ENCODE measurements around the gene CNOT6L. TPM values are rescaled to one million over a fixed set of nuclear protein-coding genes. Genes with fewer than 3 reads are reported as not detected.

Gene CNOT6L
- total RNA-seq, 1 experiment from 2014 or later, result 29.4 TPM

- CTCF ChIA-PET, result no interaction called here
These were observed 104.7 kb downstream of the CNOT6L start for GRCh38 chr4:77714514-77714913.

GRCh38 chr4:77713884-77714283, 105.3 kb downstream of the CNOT6L start:
- H4K20me1 ChIP-seq (ENCODE audit: insufficient read depth), result no peaks in the 10 kb centered on the region
- no peak overlapping the region for H3K4me2 ChIP-seq (ENCODE audit: low read length)
- no peaks in the 10 kb centered on the region for H3K79me2 ChIP-seq (ENCODE audit: insufficient read depth, low read length)
- BruUV-seq (replicated peaks), result no TSS peak
- H3K9me2 ChIP-seq (ENCODE audit: insufficient read depth), result no peaks in the 10 kb centered on the region
- H3K36me3 ChIP-seq (ENCODE audit: control insufficient read depth in 1 of 2, insufficient read depth in 2 of 2, low read length in 2 of 2), result no peaks in the 10 kb centered on the region
- ChIA-PET RAD21 (ENCODE audit: low non-redundant PET in 1 of 2, low total read pairs in 2 of 2, uncharacterized antibody in 2 of 2, unreplicated experiment in 2 of 2) (no interaction called here), CTCF (no interaction called here), POLR2A (no interaction called here)
- H2AFZ ChIP-seq (ENCODE audit: low read depth, low read length, poor library complexity, severe bottlenecking), result no peak overlapping the region
- H3K27ac ChIP-seq (ENCODE audit: low read depth, low read length), result no peak overlapping the region
- H3K27me3 ChIP-seq (ENCODE audit: insufficient read depth, low read length), result no peaks in the 10 kb centered on the region
- H3K9me3 ChIP-seq (ENCODE audit: control insufficient read depth in 1 of 2, insufficient read depth in 1 of 2, low read depth in 1 of 2, low read length in 2 of 2), result no peaks in the 10 kb centered on the region
- DNase-seq (ENCODE audit: low read depth, low spot score), result no peak
- H3K9ac ChIP-seq (ENCODE audit: low read length), result no peak overlapping the region
- no peaks in the 10 kb centered on the region for H3K4me1 ChIP-seq (ENCODE audit: control insufficient read depth in 1 of 2, insufficient read depth in 2 of 2, low read length in 2 of 2)
- no peak overlapping the region for H3K4me3 ChIP-seq (replicated peaks in 1 of 2; ENCODE audit: low read depth in 1 of 2, low read length in 2 of 2)
- ATAC-seq, result no peak
- intact Hi-C loops (cut with micrococcal nuclease), result no loop called here
- TF ChIP-seq EZH2 (IDR thresholded peaks at IDR 0.05), result no peak
- TF ChIP-seq ATF3 (IDR thresholded peaks at IDR 0.05), result no peak
- no peak for TF ChIP-seq CEBPB (IDR thresholded peaks at IDR 0.05; ENCODE audit: low read depth)
- TF ChIP-seq YY1 (IDR thresholded peaks at IDR 0.05; ENCODE audit: extremely low read depth, insufficient replicate concordance, low read depth, low read length), result no peak
- no peak for TF ChIP-seq TCF7L2 (IDR thresholded peaks at IDR 0.05; ENCODE audit: borderline replicate concordance, extremely low read depth, insufficient read depth, insufficient read length)
- TF ChIP-seq EZH2phosphoT487 (IDR thresholded peaks at IDR 0.05; ENCODE audit: borderline replicate concordance), result no peak
- no peak for TF ChIP-seq ZBTB33 (IDR thresholded peaks at IDR 0.05; ENCODE audit: extremely low read depth, insufficient replicate concordance, low read length)
- TF ChIP-seq REST (IDR thresholded peaks at IDR 0.05; ENCODE audit: low read depth), result no peak
- TF ChIP-seq POLR2AphosphoS5 (IDR thresholded peaks at IDR 0.05; ENCODE audit: low read depth, low read length), result no peak
- TF ChIP-seq ELF1 (IDR thresholded peaks at IDR 0.05; ENCODE audit: borderline replicate concordance, low read depth), result no peak
- TF ChIP-seq SRF (IDR thresholded peaks at IDR 0.05; ENCODE audit: low read depth), result no peak
- no peak for TF ChIP-seq EGR1 (IDR thresholded peaks at IDR 0.05; ENCODE audit: low read depth)

More at GRCh38 chr4:77714514-77714913, 104.7 kb downstream of the CNOT6L start:
- no peaks in the 10 kb centered on the region for H3K4me1 ChIP-seq (ENCODE audit: control insufficient read depth in 1 of 2, insufficient read depth in 2 of 2, low read length in 2 of 2)
- H3K9ac ChIP-seq (ENCODE audit: low read length), result no peak overlapping the region
- BruUV-seq (replicated peaks), result no TSS peak
- no peaks in the 10 kb centered on the region for H3K27me3 ChIP-seq (ENCODE audit: insufficient read depth, low read length)
- RAD21 ChIA-PET (ENCODE audit: low non-redundant PET in 1 of 2, low total read pairs in 2 of 2, uncharacterized antibody in 2 of 2, unreplicated experiment in 2 of 2), result no interaction called here
- POLR2A ChIA-PET, result no interaction called here
- no peak for ATAC-seq
- H3K36me3 ChIP-seq (ENCODE audit: control insufficient read depth in 1 of 2, insufficient read depth in 2 of 2, low read length in 2 of 2), result no peaks in the 10 kb centered on the region
- TF ChIP-seq ATF3 (IDR thresholded peaks at IDR 0.05) (no peak), ZNF274 (IDR thresholded peaks at IDR 0.05; ENCODE audit: low read depth, low read length) (no peak), SRF (IDR thresholded peaks at IDR 0.05; ENCODE audit: low read depth) (no peak), EZH2phosphoT487 (IDR thresholded peaks at IDR 0.05; ENCODE audit: borderline replicate concordance) (no peak), TCF7L2 (IDR thresholded peaks at IDR 0.05; ENCODE audit: borderline replicate concordance, extremely low read depth, insufficient read depth, insufficient read length) (no peak), ELF1 (IDR thresholded peaks at IDR 0.05; ENCODE audit: borderline replicate concordance, low read depth) (no peak)
- no peaks in the 10 kb centered on the region for H3K9me3 ChIP-seq (ENCODE audit: control insufficient read depth in 1 of 2, insufficient read depth in 1 of 2, low read depth in 1 of 2, low read length in 2 of 2)
- no peak for DNase-seq (ENCODE audit: low read depth, low spot score)
- H3K4me3 ChIP-seq (replicated peaks in 1 of 2; ENCODE audit: low read depth in 1 of 2, low read length in 2 of 2), result no peak overlapping the region
- H3K9me2 ChIP-seq (ENCODE audit: insufficient read depth), result no peaks in the 10 kb centered on the region
- no peak overlapping the region for H3K27ac ChIP-seq (ENCODE audit: low read depth, low read length)
- H2AFZ ChIP-seq (ENCODE audit: low read depth, low read length, poor library complexity, severe bottlenecking), result no peak overlapping the region
- no peaks in the 10 kb centered on the region for H3K79me2 ChIP-seq (ENCODE audit: insufficient read depth, low read length)
- H4K20me1 ChIP-seq (ENCODE audit: insufficient read depth), result no peaks in the 10 kb centered on the region
- intact Hi-C loops (cut with micrococcal nuclease), result no loop called here
- H3K4me2 ChIP-seq (ENCODE audit: low read length), result no peak overlapping the region

Measured in HCT116 (cell line).